Endothelial cell of umbilical vein (primary cell): ENCODE measurements around the gene CFAP73.

Source experiments
- EZH2 ChIP-seq: IDR thresholded peaks from 2 replicates; pipeline ENCODE4 v1.6.1; 2012; ENCODE audit warnings: borderline replicate concordance, low read depth, mild to moderate bottlenecking, moderate library complexity, low read length, inconsistent platforms; ENCODE audit not compliant: severe bottlenecking
- GATA2 ChIP-seq: IDR thresholded peaks from 2 replicates; pipeline ENCODE4 v1.7.0; 2011; ENCODE audit warnings: low read depth, mild to moderate bottlenecking, moderate library complexity, mixed read lengths, low read length; ENCODE audit not compliant: insufficient read length, insufficient read depth
- JUN ChIP-seq: IDR thresholded peaks from 2 replicates; pipeline ENCODE4 v1.6.1; 2011; ENCODE audit warnings: borderline replicate concordance, low read depth; ENCODE audit not compliant: insufficient read length, insufficient read depth
- MYC ChIP-seq: IDR thresholded peaks from one replicate; pipeline ENCODE4 v1.6.1; 2011; ENCODE audit warnings: mild to moderate bottlenecking, low read depth, low read length
- POLR2A ChIP-seq: IDR thresholded peaks from 2 replicates; pipeline ENCODE4 v1.6.1; 2012; ENCODE audit warnings: low read depth, mild to moderate bottlenecking, control low read depth, low read length
- POLR2AphosphoS5 ChIP-seq: IDR thresholded peaks from 2 replicates; pipeline ENCODE4 v1.6.1; 2012; ENCODE audit warnings: low read depth, mild to moderate bottlenecking, control low read depth, low read length, moderate library complexity; ENCODE audit not compliant: insufficient read depth
- TF ChIP-seq, protein P1 (sequence below), 2 donors: IDR thresholded peaks; 1 replicate in 1 of 2; 2 replicates in 1 of 2; pipeline ENCODE4 v1.5.1; 2011; ENCODE audit warnings: low read length in 2 of 2, mild to moderate bottlenecking in 2 of 2, moderate library complexity in 2 of 2, control low read depth in 1 of 2, inconsistent platforms in 1 of 2, low read depth in 1 of 2; ENCODE audit not compliant: insufficient read depth in 1 of 2; ENCODE audit errors: extremely low read depth in 1 of 2
- TF ChIP-seq, protein P2 (sequence below): IDR thresholded peaks from 2 replicates; pipeline ENCODE4 v1.6.1; 2011; ENCODE audit not compliant: insufficient read depth, insufficient read length

- no peak for TF ChIP-seq MYC
- TF ChIP-seq, protein P1, sequence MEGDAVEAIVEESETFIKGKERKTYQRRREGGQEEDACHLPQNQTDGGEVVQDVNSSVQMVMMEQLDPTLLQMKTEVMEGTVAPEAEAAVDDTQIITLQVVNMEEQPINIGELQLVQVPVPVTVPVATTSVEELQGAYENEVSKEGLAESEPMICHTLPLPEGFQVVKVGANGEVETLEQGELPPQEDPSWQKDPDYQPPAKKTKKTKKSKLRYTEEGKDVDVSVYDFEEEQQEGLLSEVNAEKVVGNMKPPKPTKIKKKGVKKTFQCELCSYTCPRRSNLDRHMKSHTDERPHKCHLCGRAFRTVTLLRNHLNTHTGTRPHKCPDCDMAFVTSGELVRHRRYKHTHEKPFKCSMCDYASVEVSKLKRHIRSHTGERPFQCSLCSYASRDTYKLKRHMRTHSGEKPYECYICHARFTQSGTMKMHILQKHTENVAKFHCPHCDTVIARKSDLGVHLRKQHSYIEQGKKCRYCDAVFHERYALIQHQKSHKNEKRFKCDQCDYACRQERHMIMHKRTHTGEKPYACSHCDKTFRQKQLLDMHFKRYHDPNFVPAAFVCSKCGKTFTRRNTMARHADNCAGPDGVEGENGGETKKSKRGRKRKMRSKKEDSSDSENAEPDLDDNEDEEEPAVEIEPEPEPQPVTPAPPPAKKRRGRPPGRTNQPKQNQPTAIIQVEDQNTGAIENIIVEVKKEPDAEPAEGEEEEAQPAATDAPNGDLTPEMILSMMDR (IDR thresholded peaks at IDR 0.05; ENCODE audit: extremely low read depth in 1 of 2, insufficient read depth in 1 of 2, low read depth in 1 of 2, low read length in 2 of 2) = no peak
- no peak for TF ChIP-seq POLR2A
- TF ChIP-seq EZH2 = no peak
- TF ChIP-seq POLR2AphosphoS5 = no peak
- no peak for TF ChIP-seq JUN
- TF ChIP-seq, protein P2, sequence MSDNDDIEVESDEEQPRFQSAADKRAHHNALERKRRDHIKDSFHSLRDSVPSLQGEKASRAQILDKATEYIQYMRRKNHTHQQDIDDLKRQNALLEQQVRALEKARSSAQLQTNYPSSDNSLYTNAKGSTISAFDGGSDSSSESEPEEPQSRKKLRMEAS = no peak
- no peak for TF ChIP-seq GATA2
Measured at GRCh38 chr12:113155646-113156045, 6.1 kb downstream of the CFAP73 start.
